ENCODE results near the gene FKBP1A.

GRCh38 chr20:1426231-1426849 lies 33.5 kb upstream of the FKBP1A start:
- no peak for TF ChIP-seq CTCF (IDR thresholded peaks at IDR 0.05)
- TF ChIP-seq POLR2AphosphoS5 (IDR thresholded peaks at IDR 0.05): no peak

All from prostate gland (tissue), 2 donors.